Sigmoid colon (tissue), 4 donors: ENCODE data around the gene PANX1.

ENCODE experiments used
- CTCF ChIP-seq, 4 experiments: fragments of 450-650 bp in 3 of 4; fragments of 200-600 bp in 1 of 4; IDR thresholded peaks; one replicate each; pipeline ENCODE4 v1.5.1; 2016 to 2019; ENCODE audit warnings: antibody characterized with exemption in 4 of 4, mild to moderate bottlenecking in 3 of 4, moderate library complexity in 2 of 4
- EP300 ChIP-seq, 4 donors: sonication (generic); formaldehyde crosslinking; IDR thresholded peaks; one replicate each; pipeline ENCODE4 v1.6.1; 2017; ENCODE audit warnings: antibody characterized with exemption in 4 of 4

DNA sequence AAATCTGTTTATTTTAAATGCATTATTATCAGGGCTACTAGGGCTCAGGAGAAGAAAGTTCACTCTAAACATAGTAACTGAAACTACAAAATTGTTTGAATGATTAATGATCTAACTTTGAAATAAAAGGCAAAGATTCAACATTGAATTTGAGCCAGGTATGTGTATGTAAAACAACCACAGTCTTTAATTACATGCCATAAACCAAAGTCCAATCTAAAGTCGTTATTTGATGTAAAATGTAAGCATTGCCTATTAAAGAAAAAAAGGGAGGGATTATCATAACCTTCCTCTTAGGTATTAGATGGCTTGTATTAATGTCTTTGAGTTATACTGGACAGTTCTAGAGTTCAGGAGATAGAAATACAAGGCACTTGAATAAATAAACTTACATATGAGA, 25.2 kb upstream of the PANX1 start:
- TF ChIP-seq CTCF (IDR thresholded peaks at IDR 0.05) = no peak
- TF ChIP-seq EP300 (IDR thresholded peaks at IDR 0.05) = no peak
